HEK293 (cell line): ENCODE measurements around the gene CA6.
"Not testable (repeated sequence)": the region's sequence is repeated elsewhere in the genome, so short reads cannot be mapped to it uniquely, and the experiment has no call there.

ENCODE experiments used
- CTCF ChIA-PET: fragments of 350-600 bp; formaldehyde crosslinking; extraction: SDS; loops from one replicate; lab custom pipeline; 2021; ENCODE audit warnings: antibody characterized with exemption; lab: Yijun Ruan, JAX
- POLR2A ChIA-PET: fragments of 300-600 bp; formaldehyde crosslinking; extraction: SDS; loops from one replicate; lab custom pipeline; 2020; ENCODE audit warnings: antibody characterized with exemption, inconsistent platforms; lab: Yijun Ruan, JAX
- H3K27ac ChIP-seq: fragments of 200-500 bp; sonication (Bioruptor generic); 2 replicates; pipeline ENCODE4 v1.5.1; 2014; ENCODE audit warnings: low read depth, low read length, control low read depth, inconsistent platforms; ENCODE audit errors: extremely low read depth
- H3K36me3 ChIP-seq, 2 experiments: fragments of 200-500 bp in 1 of 2; sonication (Bioruptor generic) in 1 of 2; 1 replicate in 1 of 2; 2 replicates in 1 of 2; pipeline ENCODE4 v1.5.1; 2014 to 2017; ENCODE audit warnings: inconsistent platforms in 2 of 2, low read length in 2 of 2; ENCODE audit not compliant: control insufficient read depth in 2 of 2, insufficient read depth in 1 of 2
- H3K4me1 ChIP-seq: fragments of 200-500 bp; sonication (Bioruptor generic); 2 replicates; pipeline ENCODE4 v1.5.1; 2014; ENCODE audit warnings: mild to moderate bottlenecking, low read length, inconsistent platforms; ENCODE audit not compliant: control insufficient read depth, insufficient read depth
- H3K4me3 ChIP-seq: 2 replicates; pipeline ENCODE4 v1.5.1; 2011; ENCODE audit warnings: low read depth, mild to moderate bottlenecking, control low read depth, low read length, moderate library complexity
- H3K9me3 ChIP-seq: fragments of 200-500 bp; sonication (Bioruptor generic); 2 replicates; pipeline ENCODE4 v1.5.1; 2014; ENCODE audit warnings: low read depth, low read length, inconsistent platforms; ENCODE audit not compliant: control insufficient read depth, insufficient read depth
- EGR2 ChIP-seq: fragments of 450-650 bp; formaldehyde crosslinking; IDR thresholded peaks from 2 replicates; pipeline ENCODE4 v1.5.1; 2016; ENCODE audit warnings: low read depth, missing biosample characterization, missing genetic modification characterization
- GLI4 ChIP-seq: fragments of 450-650 bp; formaldehyde crosslinking; IDR thresholded peaks from 2 replicates; pipeline ENCODE4 v1.5.1; 2016; ENCODE audit warnings: missing biosample characterization, missing genetic modification characterization
- MZF1 ChIP-seq: fragments of 450-650 bp; formaldehyde crosslinking; IDR thresholded peaks from 2 replicates; pipeline ENCODE4 v1.5.1; 2017; ENCODE audit warnings: missing biosample characterization, missing genetic modification characterization, borderline replicate concordance
- ZBTB21 ChIP-seq: fragments of 450-650 bp; formaldehyde crosslinking; IDR thresholded peaks from 2 replicates; pipeline ENCODE4 v1.5.1; 2017; ENCODE audit warnings: missing biosample characterization, missing genetic modification characterization
- ZBTB8A ChIP-seq: fragments of 450-650 bp; formaldehyde crosslinking; IDR thresholded peaks from 2 replicates; pipeline ENCODE4 v1.5.1; 2016; ENCODE audit warnings: missing biosample characterization, missing genetic modification characterization
- ZEB2 ChIP-seq: fragments of 450-650 bp; formaldehyde crosslinking; IDR thresholded peaks from 2 replicates; pipeline ENCODE4 v1.5.1; 2016; ENCODE audit warnings: missing biosample characterization, missing genetic modification characterization
- ZFHX2 ChIP-seq: fragments of 450-650 bp; formaldehyde crosslinking; conservative IDR thresholded peaks from 2 replicates; pipeline ENCODE4 v1.5.1; 2016; ENCODE audit warnings: missing biosample characterization, missing genetic modification characterization
- ZFP41 ChIP-seq: fragments of 450-650 bp; formaldehyde crosslinking; IDR thresholded peaks from 2 replicates; pipeline ENCODE4 v1.5.1; 2016; ENCODE audit warnings: missing biosample characterization, missing genetic modification characterization, borderline replicate concordance
- ZNF146 ChIP-seq: fragments of 450-650 bp; formaldehyde crosslinking; IDR thresholded peaks from 2 replicates; pipeline ENCODE4 v1.5.1; 2016; ENCODE audit warnings: missing biosample characterization, missing genetic modification characterization
- ZNF155 ChIP-seq: fragments of 450-650 bp; formaldehyde crosslinking; IDR thresholded peaks from 2 replicates; pipeline ENCODE4 v1.5.1; 2016; ENCODE audit warnings: missing biosample characterization, missing genetic modification characterization
- ZNF169 ChIP-seq: fragments of 450-650 bp; formaldehyde crosslinking; IDR thresholded peaks from 2 replicates; pipeline ENCODE4 v1.5.1; 2016; ENCODE audit warnings: missing biosample characterization, missing genetic modification characterization
- ZNF266 ChIP-seq: fragments of 450-650 bp; formaldehyde crosslinking; IDR thresholded peaks from 2 replicates; pipeline ENCODE4 v1.5.1; 2016; ENCODE audit warnings: missing biosample characterization, missing genetic modification characterization, low read depth
- ZNF366 ChIP-seq: fragments of 450-650 bp; formaldehyde crosslinking; conservative IDR thresholded peaks from 2 replicates; pipeline ENCODE4 v1.5.1; 2016; ENCODE audit warnings: missing biosample characterization, missing genetic modification characterization
- ZNF391 ChIP-seq: fragments of 450-650 bp; formaldehyde crosslinking; IDR thresholded peaks from 2 replicates; pipeline ENCODE4 v1.5.1; 2016; ENCODE audit warnings: low read depth, missing biosample characterization, missing genetic modification characterization, borderline replicate concordance
- ZNF654 ChIP-seq: fragments of 450-650 bp; formaldehyde crosslinking; IDR thresholded peaks from 2 replicates; pipeline ENCODE4 v1.5.1; 2016; ENCODE audit warnings: low read depth, missing biosample characterization, missing genetic modification characterization
- ZNF792 ChIP-seq: fragments of 450-650 bp; formaldehyde crosslinking; IDR thresholded peaks from 2 replicates; pipeline ENCODE4 v1.5.1; 2016; ENCODE audit warnings: missing biosample characterization, missing genetic modification characterization
- TF ChIP-seq, protein P1 (sequence below): fragments of 450-650 bp; formaldehyde crosslinking; IDR thresholded peaks from 2 replicates; pipeline ENCODE4 v1.5.1; 2016; ENCODE audit warnings: missing biosample characterization, missing genetic modification characterization, borderline replicate concordance
- TF ChIP-seq, protein P2 (sequence below): fragments of 450-650 bp; formaldehyde crosslinking; IDR thresholded peaks from 2 replicates; pipeline ENCODE4 v1.5.1; 2017; ENCODE audit warnings: missing biosample characterization, missing genetic modification characterization

The CA6 gene

DNA sequence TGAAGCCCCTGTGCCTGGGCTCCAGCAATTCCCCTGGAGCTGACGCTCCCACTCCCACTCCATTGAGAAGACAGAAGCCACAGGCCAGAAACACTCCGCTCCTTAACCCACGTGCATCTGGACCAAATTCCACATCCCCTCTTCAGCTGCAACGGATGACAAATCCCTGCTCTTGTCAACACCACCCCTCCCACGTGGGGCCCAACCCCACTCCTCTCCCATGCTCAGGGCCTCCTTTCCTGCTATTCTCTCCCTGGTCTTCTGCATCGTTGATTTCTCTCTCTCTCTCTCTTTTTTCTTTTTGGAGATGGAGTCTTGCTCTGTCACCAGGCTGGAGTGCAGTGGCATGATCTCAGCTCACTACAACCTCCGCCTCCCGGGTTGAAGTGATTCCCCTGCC lies 18.3 kb downstream of the CA6 start:
- H3K27ac ChIP-seq, result no peak overlapping the region
- H3K4me3 ChIP-seq, result no peak overlapping the region
- no peaks in the 10 kb centered on the region for H3K9me3 ChIP-seq
- no peaks in the 10 kb centered on the region for H3K4me1 ChIP-seq
- no peaks in the 10 kb centered on the region for H3K36me3 ChIP-seq
- ChIA-PET POLR2A (no interaction called here), CTCF (interaction anchor here (0.7 to 3.3 kb wide), 13 partner anchors 11 to 302 kb away, joined by 3 to 44 read pairs (median 7); no protein-coding TSS in a partner anchor)
- TF ChIP-seq ZFHX2 (tag by site-specific recombination) (peak; percentile 63), EGR2 (tag by site-specific recombination) (peak; percentile 75; the same call in 1 of the 2 replicates), ZNF391 (tag by site-specific recombination) (no peak)

DNA sequence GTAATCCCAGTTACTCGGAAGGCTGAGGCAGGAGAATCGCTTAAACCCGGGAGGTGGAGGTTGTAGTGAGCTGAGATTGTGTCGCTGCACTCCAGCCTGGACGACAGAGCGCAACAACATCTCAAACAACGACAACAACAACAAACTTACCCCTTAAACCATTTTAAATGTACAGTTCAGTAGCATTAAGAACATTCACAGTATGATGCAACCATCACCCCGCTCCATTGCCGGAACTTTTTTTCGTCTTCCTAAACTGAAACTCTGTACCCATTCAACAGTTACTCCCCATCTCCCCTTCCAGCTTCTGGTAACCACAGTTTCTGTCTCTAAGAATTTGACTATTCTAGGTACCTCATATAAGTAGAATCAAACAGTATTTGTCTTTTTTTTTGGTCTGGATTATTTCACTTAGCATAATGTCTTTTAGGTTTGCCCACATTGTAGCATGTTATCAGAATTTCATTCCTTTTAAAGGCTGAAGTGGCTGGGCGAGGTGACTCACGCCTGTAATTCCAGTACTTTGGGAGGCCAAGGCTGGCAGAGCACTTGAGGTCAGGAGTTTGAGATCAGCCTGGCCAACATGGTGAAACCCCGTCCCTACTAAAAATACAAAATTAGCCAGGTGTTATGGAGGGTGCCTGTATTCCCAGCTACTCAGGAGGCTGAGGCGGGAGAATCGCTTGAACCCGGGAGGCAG lies 19.6 kb downstream of the CA6 start:
- H3K4me3 ChIP-seq, result no peak overlapping the region
- no peaks in the 10 kb centered on the region for H3K36me3 ChIP-seq
- H3K9me3 ChIP-seq, result no peaks in the 10 kb centered on the region
- TF ChIP-seq ZFP41, result no peak
- TF ChIP-seq, protein P1, sequence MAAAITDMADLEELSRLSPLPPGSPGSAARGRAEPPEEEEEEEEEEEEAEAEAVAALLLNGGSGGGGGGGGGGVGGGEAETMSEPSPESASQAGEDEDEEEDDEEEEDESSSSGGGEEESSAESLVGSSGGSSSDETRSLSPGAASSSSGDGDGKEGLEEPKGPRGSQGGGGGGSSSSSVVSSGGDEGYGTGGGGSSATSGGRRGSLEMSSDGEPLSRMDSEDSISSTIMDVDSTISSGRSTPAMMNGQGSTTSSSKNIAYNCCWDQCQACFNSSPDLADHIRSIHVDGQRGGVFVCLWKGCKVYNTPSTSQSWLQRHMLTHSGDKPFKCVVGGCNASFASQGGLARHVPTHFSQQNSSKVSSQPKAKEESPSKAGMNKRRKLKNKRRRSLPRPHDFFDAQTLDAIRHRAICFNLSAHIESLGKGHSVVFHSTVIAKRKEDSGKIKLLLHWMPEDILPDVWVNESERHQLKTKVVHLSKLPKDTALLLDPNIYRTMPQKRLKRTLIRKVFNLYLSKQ (tag by site-specific recombination), result no peak
- TF ChIP-seq ZBTB21 (tag by site-specific recombination), result no peak
- no peak for TF ChIP-seq ZNF266 (tag by site-specific recombination)
- no peak for TF ChIP-seq ZBTB8A (tag by site-specific recombination)
- no peak for TF ChIP-seq GLI4 (tag by site-specific recombination)
- TF ChIP-seq ZNF146 (tag by site-specific recombination), result no peak
- TF ChIP-seq ZNF792 (tag by site-specific recombination), result no peak
- no peak overlapping the region for H3K27ac ChIP-seq
- no peaks in the 10 kb centered on the region for H3K4me1 ChIP-seq
- ChIA-PET CTCF (interaction anchor here (0.6 to 3.3 kb wide), 4 partner anchors 22 to 137 kb away, joined by 3 to 44 read pairs (median 4); no protein-coding TSS in a partner anchor), POLR2A (interaction anchor here (0.6 to 0.7 kb wide), 2 partner anchors 29 to 148 kb away, joined by 3 read pairs; partner anchors contain the start of gene RERE)

DNA sequence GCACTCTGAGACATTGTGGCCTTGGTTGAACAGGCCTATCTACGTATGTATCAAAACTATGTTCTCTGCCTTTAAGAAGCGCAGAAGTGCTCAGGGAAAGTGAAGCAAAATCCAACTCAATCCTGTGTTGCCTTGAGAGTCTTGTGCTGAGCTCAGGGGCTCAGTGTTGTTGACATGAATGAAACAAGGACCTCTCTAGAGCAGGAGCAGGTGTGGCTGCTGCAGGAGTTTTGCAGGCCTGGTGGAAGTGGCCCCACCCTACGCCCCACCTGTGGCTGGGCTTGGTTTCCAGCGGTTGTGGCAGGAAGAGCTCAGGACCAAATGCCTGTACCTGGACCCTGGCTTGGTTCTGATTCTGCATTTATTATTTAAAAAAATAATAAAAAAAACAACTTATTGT lies 20.9 kb downstream of the CA6 start:
- no peak for TF ChIP-seq ZNF366 (tag by site-specific recombination)
- TF ChIP-seq ZNF169, result no peak
- TF ChIP-seq ZNF654 (tag by site-specific recombination), result no peak
- no peak for TF ChIP-seq ZNF155 (tag by site-specific recombination)
- no peak for TF ChIP-seq MZF1 (tag by site-specific recombination)
- TF ChIP-seq, protein P2, sequence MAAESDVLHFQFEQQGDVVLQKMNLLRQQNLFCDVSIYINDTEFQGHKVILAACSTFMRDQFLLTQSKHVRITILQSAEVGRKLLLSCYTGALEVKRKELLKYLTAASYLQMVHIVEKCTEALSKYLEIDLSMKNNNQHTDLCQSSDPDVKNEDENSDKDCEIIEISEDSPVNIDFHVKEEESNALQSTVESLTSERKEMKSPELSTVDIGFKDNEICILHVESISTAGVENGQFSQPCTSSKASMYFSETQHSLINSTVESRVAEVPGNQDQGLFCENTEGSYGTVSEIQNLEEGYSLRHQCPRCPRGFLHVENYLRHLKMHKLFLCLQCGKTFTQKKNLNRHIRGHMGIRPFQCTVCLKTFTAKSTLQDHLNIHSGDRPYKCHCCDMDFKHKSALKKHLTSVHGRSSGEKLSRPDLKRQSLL (tag by site-specific recombination), result no peak
- no peak for TF ChIP-seq ZEB2 (tag by site-specific recombination)
- Histone ChIP-seq H3K4me3 (no peak overlapping the region), H3K36me3 (no peaks in the 10 kb centered on the region), H3K4me1 (no peaks in the 10 kb centered on the region), H3K9me3 (no peaks in the 10 kb centered on the region), H3K27ac (no peak overlapping the region)
- ChIA-PET POLR2A (no interaction called here), CTCF (interaction anchor here (1.1 to 1.2 kb wide), 2 partner anchors 21 to 135 kb away, joined by 3 to 5 read pairs; no protein-coding TSS in a partner anchor)

DNA sequence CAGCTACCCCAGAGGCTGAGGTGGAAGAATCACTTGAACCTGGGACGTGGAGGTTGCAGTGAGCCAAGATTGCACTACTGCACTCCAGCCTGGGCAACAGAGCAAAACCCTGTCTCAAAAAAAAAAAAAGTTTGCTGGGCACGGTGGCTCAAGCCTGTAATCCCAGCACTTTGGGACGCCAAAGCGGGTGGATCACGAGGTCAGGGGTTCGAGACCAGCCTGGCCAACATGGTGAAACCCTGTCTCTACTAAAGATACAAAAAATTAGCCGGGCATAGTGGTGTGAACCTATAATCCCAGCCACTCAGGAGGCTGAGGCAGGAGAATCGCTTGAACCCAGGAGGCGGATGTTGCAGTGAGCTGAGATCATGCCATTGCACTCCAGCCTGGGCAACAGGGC lies 23.2 kb downstream of the CA6 start:
- H3K9me3 ChIP-seq, POLR2A ChIA-PET, H3K4me3 ChIP-seq, CTCF ChIA-PET, H3K4me1 ChIP-seq, H3K27ac ChIP-seq, H3K36me3 ChIP-seq: not testable (repeated sequence)
